Muscle of leg (tissue), 11 donors: ENCODE measurements around the gene INTS11. TPM values are rescaled to one million over a fixed set of nuclear protein-coding genes. Genes with fewer than 3 reads are reported as not detected.

ENCODE experiments used
- DNase-seq: peaks from one replicate; pipeline ENCODE4 v3.0.0; 2013
- H3K27ac ChIP-seq: one replicate; pipeline ENCODE4 v1.5.1; 2013; ENCODE audit warnings: mild to moderate bottlenecking, low read length, control low read depth
- H3K27me3 ChIP-seq: one replicate; pipeline ENCODE4 v1.6.1; 2013; ENCODE audit warnings: low read length; ENCODE audit not compliant: control insufficient read depth, insufficient read depth
- H3K36me3 ChIP-seq: one replicate; pipeline ENCODE4 v1.6.1; 2013; ENCODE audit warnings: low read length; ENCODE audit not compliant: control insufficient read depth, insufficient read depth
- H3K4me1 ChIP-seq: one replicate; pipeline ENCODE4 v1.6.1; 2013; ENCODE audit warnings: low read length; ENCODE audit not compliant: control insufficient read depth, insufficient read depth
- H3K4me3 ChIP-seq: one replicate; pipeline ENCODE4 v1.5.1; 2013; ENCODE audit warnings: low read length, control low read depth
- H3K9me3 ChIP-seq: replicated peaks from 2 replicates; pipeline ENCODE4 v1.6.1; 2013; ENCODE audit warnings: low read depth, low read length; ENCODE audit not compliant: control insufficient read depth
- WGBS: methylation state at CpG from one replicate; pipeline ENCODE4 v1.1.5; 2013; ENCODE audit warnings: missing lambda C conversion rate; ENCODE audit not compliant: insufficient coverage; 5-methylcytosine and 5-hydroxymethylcytosine counted together
- polyA plus RNA-seq, 8 donors: library from polyadenylated mRNA; unstranded; fragments of 120-200 nt; gene quantifications; one replicate each; pipeline versions ENCODE4 v1.2.1 to v1.2.3, GENCODE V29; 2013; ENCODE audit warnings: inconsistent platforms in 1 of 8, low replicate concordance in 1 of 8; ENCODE audit not compliant: insufficient read length in 8 of 8, insufficient read depth in 1 of 8
- total RNA-seq: library from RNA; stranded (reverse); fragments of 120-200 nt; gene quantifications from one replicate; pipeline ENCODE4 v1.2.4, GENCODE V29; 2013

Gene INTS11
- total and polyA plus RNA-seq, 9 donors: 55.9 to 100 (median 86.0) TPM

GRCh38 chr1:1336931-1337792 lies 12.7 kb upstream of the INTS11 start:
- H3K9me3 ChIP-seq: no peaks in the 10 kb centered on the region
- no peaks in the 10 kb centered on the region for H3K27me3 ChIP-seq
- no peak overlapping the region for H3K4me3 ChIP-seq
- DNase-seq: no peak
- 88% methylated on average over 30 of the region's 32 CpGs for WGBS
- no peak overlapping the region for H3K27ac ChIP-seq
- H3K4me1 ChIP-seq: no peaks in the 10 kb centered on the region
- H3K36me3 ChIP-seq: peaks cover 53% of the 10 kb centered on the region

GRCh38 chr1:1336446-1336845 lies 12.0 kb upstream of the INTS11 start:
- peaks cover 3% of the 10 kb centered on the region for H3K4me1 ChIP-seq
- H3K4me3 ChIP-seq: no peak overlapping the region
- no peaks in the 10 kb centered on the region for H3K27me3 ChIP-seq
- 90% methylated on average over 22 of the region's 26 CpGs for WGBS
- no peak overlapping the region for H3K27ac ChIP-seq
- H3K36me3 ChIP-seq: peaks cover 48% of the 10 kb centered on the region
- no peaks in the 10 kb centered on the region for H3K9me3 ChIP-seq
- DNase-seq: no peak

- H3K4me1 ChIP-seq: peaks cover 9% of the 10 kb centered on the region
- no peak overlapping the region for H3K27ac ChIP-seq
- DNase-seq: no peak
- no peak overlapping the region for H3K4me3 ChIP-seq
- no peaks in the 10 kb centered on the region for H3K9me3 ChIP-seq
- peaks cover 43% of the 10 kb centered on the region for H3K36me3 ChIP-seq
- WGBS: 75% methylated on average over 17 of the region's 21 CpGs
- H3K27me3 ChIP-seq: no peaks in the 10 kb centered on the region
Measured at GRCh38 chr1:1335792-1336248, 11.4 kb upstream of the INTS11 start.

GRCh38 chr1:1335283-1335682 lies 10.8 kb upstream of the INTS11 start:
- Histone ChIP-seq H3K4me3 (no peak overlapping the region), H3K27ac (no peak overlapping the region), H3K9me3 (no peaks in the 10 kb centered on the region), H3K27me3 (no peaks in the 10 kb centered on the region), H3K36me3 (peaks cover 39% of the 10 kb centered on the region), H3K4me1 (peaks cover 15% of the 10 kb centered on the region)
- 61% methylated on average over 13 of the region's 16 CpGs for WGBS
- no peak for DNase-seq

GRCh38 chr1:1334835-1335234 lies 10.4 kb upstream of the INTS11 start:
- no peak overlapping the region for H3K4me3 ChIP-seq
- no peaks in the 10 kb centered on the region for H3K27me3 ChIP-seq
- H3K27ac ChIP-seq: no peak overlapping the region
- H3K9me3 ChIP-seq: no peaks in the 10 kb centered on the region
- WGBS: 38% methylated on average over 11 of the region's 11 CpGs
- H3K4me1 ChIP-seq: peaks cover 16% of the 10 kb centered on the region
- DNase-seq: no peak
- H3K36me3 ChIP-seq: peaks cover 34% of the 10 kb centered on the region

- H3K36me3 ChIP-seq: peaks cover 30% of the 10 kb centered on the region
- H3K27ac ChIP-seq: no peak overlapping the region
- no peaks in the 10 kb centered on the region for H3K27me3 ChIP-seq
- DNase-seq: no peak
- H3K4me3 ChIP-seq: no peak overlapping the region
- 84% methylated on average over 36 of the region's 36 CpGs for WGBS
- no peaks in the 10 kb centered on the region for H3K9me3 ChIP-seq
- peaks cover 16% of the 10 kb centered on the region for H3K4me1 ChIP-seq
Measured at GRCh38 chr1:1333551-1334241, 9.2 kb upstream of the INTS11 start.

- Histone ChIP-seq H3K4me1 (peaks cover 16% of the 10 kb centered on the region), H3K9me3 (no peaks in the 10 kb centered on the region), H3K27me3 (no peaks in the 10 kb centered on the region), H3K36me3 (peaks cover 31% of the 10 kb centered on the region), H3K27ac (no peak overlapping the region), H3K4me3 (no peak overlapping the region)
- WGBS: 80% methylated on average over 45 of the region's 48 CpGs
- no peak for DNase-seq
Measured at GRCh38 chr1:1332774-1333480, 8.5 kb upstream of the INTS11 start.

- Histone ChIP-seq H3K9me3 (no peaks in the 10 kb centered on the region), H3K4me3 (no peak overlapping the region), H3K27me3 (no peaks in the 10 kb centered on the region), H3K36me3 (peaks cover 29% of the 10 kb centered on the region), H3K27ac (no peak overlapping the region), H3K4me1 (peaks cover 16% of the 10 kb centered on the region)
- no peak for DNase-seq
- WGBS: 78% methylated on average over 54 of the region's 57 CpGs
Measured at GRCh38 chr1:1332031-1332755, 7.7 kb upstream of the INTS11 start.

GRCh38 chr1:1331068-1331965 lies 6.9 kb upstream of the INTS11 start, which contains the start of gene TAS1R3:
Gene TAS1R3 (plus strand): TSS chr1:1331280. CDS start chr1:1331346, 66 bp downstream.
- peak; percentile 44 for DNase-seq
- peaks cover 17% of the 10 kb centered on the region for H3K4me1 ChIP-seq

More at GRCh38 chr1:1331068-1331965, 6.9 kb upstream of the INTS11 start, which contains the start of gene TAS1R3:
- WGBS: 75% methylated on average over 38 of the region's 41 CpGs
- Histone ChIP-seq H3K36me3 (peaks cover 34% of the 10 kb centered on the region), H3K27me3 (no peaks in the 10 kb centered on the region), H3K27ac (peak within 1 kb of the TSS; percentile 35), H3K9me3 (no peaks in the 10 kb centered on the region), H3K4me3 (no peak within 1 kb of the TSS)
